ENCODE data around the gene TIMP1. TPM values are rescaled to one million over a fixed set of nuclear protein-coding genes. Genes with fewer than 3 reads are reported as not detected.

Gene TIMP1
- total and polyA plus RNA-seq, 10 of the 15 experiments (the other 5 are each of a cell fraction or from before 2014, with no cell fraction given) = 101 to 341 (median 134) TPM

DNA sequence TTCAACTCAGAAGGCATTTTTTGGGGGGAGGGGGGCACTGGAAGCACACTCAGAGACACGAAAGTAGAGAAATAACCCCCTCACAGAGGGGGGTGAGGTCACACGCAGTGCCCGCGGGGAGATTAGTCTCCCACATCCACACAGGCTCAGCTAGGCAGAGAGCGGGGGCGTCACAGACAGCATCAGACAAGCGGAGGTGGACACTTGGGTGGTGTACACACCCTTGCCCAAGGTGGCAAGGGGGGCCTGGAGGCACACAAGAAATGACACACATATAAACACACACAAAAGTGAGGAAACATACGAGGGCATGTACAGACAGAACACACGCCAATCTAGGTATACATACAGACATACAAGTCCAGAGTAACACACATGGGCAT is 38.1 kb downstream of the TIMP1 start (continued):
- no peak for TF ChIP-seq MYC (IDR thresholded peaks at IDR 0.05; ENCODE audit: insufficient read depth, insufficient read length, insufficient replicate concordance, low read length, severe bottlenecking)
- TF ChIP-seq HDAC6 (IDR thresholded peaks at IDR 0.05; ENCODE audit: unreplicated experiment) = no peak

DNA sequence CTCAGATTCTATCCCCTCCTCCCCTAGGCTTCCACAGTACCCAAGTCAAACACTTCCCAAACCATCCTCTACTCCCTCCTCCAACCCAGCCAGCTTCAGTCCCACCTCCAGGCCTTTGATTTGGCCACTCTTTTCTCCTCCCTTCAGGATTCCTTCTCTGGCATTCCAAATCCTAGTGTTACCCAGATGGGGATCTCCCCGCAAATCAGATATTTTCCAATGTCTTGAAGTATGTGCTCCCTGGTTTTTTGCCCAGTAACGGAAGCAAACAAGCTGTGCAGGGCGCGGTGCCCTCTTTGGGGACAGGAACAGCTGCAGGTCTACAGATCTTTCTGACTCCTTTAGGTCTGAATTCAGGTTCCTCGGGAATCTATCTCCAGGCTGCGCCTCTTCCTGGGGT is 39.6 kb downstream of the TIMP1 start:
- H3K9ac ChIP-seq (ENCODE audit: control insufficient read depth, insufficient read depth, low read length) = no peak overlapping the region
- H3K27ac ChIP-seq (ENCODE audit: control insufficient read depth, insufficient read depth) = no peak overlapping the region
- ChIA-PET CTCF (no interaction called here), SMC1A (ENCODE audit: uncharacterized antibody, unreplicated experiment) (interaction anchor here (0.7 kb wide), 1 partner anchor 1568 kb away, joined by 4 read pairs; no protein-coding TSS in a partner anchor), POLR2A (interaction anchor here (0.5 kb wide), 1 partner anchor 147 kb away, joined by 3 read pairs; no protein-coding TSS in a partner anchor), RAD21 (ENCODE audit: unreplicated experiment) (no interaction called here)
- FAIRE-seq = no peak
- TF ChIP-seq TCF7 (IDR thresholded peaks at IDR 0.05; ENCODE audit: borderline replicate concordance) = no peak
- TF ChIP-seq NR2C1 (IDR thresholded peaks at IDR 0.05) = no peak
- TF ChIP-seq ZNF592 (IDR thresholded peaks at IDR 0.05) = no peak
- TF ChIP-seq MTA2 (IDR thresholded peaks at IDR 0.05; ENCODE audit: low read depth) = no peak
- TF ChIP-seq STAT3 (IDR thresholded peaks at IDR 0.05; ENCODE audit: low read depth, low read length) = no peak
- intact Hi-C loops (cut with micrococcal nuclease; ENCODE audit: unreplicated experiment) = no loop called here
- no peaks in the 10 kb centered on the region for H3K27me3 ChIP-seq (replicated peaks in 1 of 2; ENCODE audit: control insufficient read depth in 2 of 2, insufficient read depth in 2 of 2, low read length in 1 of 2)
- 68% methylated on average over 6 of the region's 6 CpGs for WGBS (ENCODE audit: insufficient coverage, insufficient replicate concordance, low lambda C conversion rate, missing lambda C conversion rate)
- no TSS peak for BruUV-seq (replicated peaks)
- H3K4me3 ChIP-seq = no peak overlapping the region
- no peaks in the 10 kb centered on the region; the same call in 1 of the 2 replicates for H4K20me1 ChIP-seq (ENCODE audit: control insufficient read depth, insufficient read depth)
- no peaks in the 10 kb centered on the region; a peak in 1 of 4 replicates for H3K36me3 ChIP-seq (ENCODE audit: control insufficient read depth in 2 of 2, insufficient read depth in 2 of 2, low read length in 1 of 2)
- no peaks in the 10 kb centered on the region for H3K79me2 ChIP-seq (ENCODE audit: control insufficient read depth, insufficient read depth, low read length)
- ATAC-seq = no peak
- in situ Hi-C loops (cut with MboI) = no loop called here
- H2AFZ ChIP-seq (ENCODE audit: control insufficient read depth, low read depth, low read length) = no peak overlapping the region
- no peaks in the 10 kb centered on the region for H3K4me1 ChIP-seq (ENCODE audit: control insufficient read depth, insufficient read depth, low read length)
- H3K9me3 ChIP-seq (replicated peaks; ENCODE audit: control insufficient read depth, insufficient read depth, low read length) = no peaks in the 10 kb centered on the region; the same call in 2 of the 3 replicates
- no peak for DNase-seq (ENCODE audit: low read depth, low spot score)
- no peak overlapping the region for H3K4me2 ChIP-seq (ENCODE audit: control insufficient read depth, insufficient read depth)

All from GM12878 (cell line).